ENCODE data around the gene NHERF2. TPM values are rescaled to one million over a fixed set of nuclear protein-coding genes. Genes with fewer than 3 reads are reported as not detected.

The NHERF2 gene
- total and polyA plus RNA-seq, 9 of the 15 experiments (the other 6 are each of a cell fraction or from before 2014, with no cell fraction given): 0.15 to 42.0 (median 12.5) TPM

GRCh38 chr16:1991588-1991947, 35.1 kb upstream of the NHERF2 start (continued):
- TF ChIP-seq ZBTB40 (IDR thresholded peaks at IDR 0.05): peak; percentile 55; the same call in 1 of the 2 replicates
- TF ChIP-seq ZBTB40 (CRISPR knock-in tag; IDR thresholded peaks at IDR 0.05): no peak
- peak; percentile 3; the same call in 1 of the 2 replicates for TF ChIP-seq SP1 (CRISPR knock-in tag; IDR thresholded peaks at IDR 0.05)
- no peak for TF ChIP-seq CREB1 (IDR thresholded peaks at IDR 0.05)
- TF ChIP-seq CREB1 (CRISPR knock-in tag; IDR thresholded peaks at IDR 0.05): peak; percentile 49; the same call in 1 of the 2 replicates
- no peak for TF ChIP-seq FOXM1 (IDR thresholded peaks at IDR 0.05; ENCODE audit: low read depth)
- TF ChIP-seq FOXM1 (CRISPR knock-in tag; IDR thresholded peaks at IDR 0.05; ENCODE audit: low read depth): 0 out of 2 replicates have a peak, but pooled peaks have one; percentile 13
- TF ChIP-seq CHCHD3 (CRISPR knock-in tag; IDR thresholded peaks at IDR 0.05): no peak

Measured in K562 (cell line).